Measurements from ENCODE around the gene PDC. TPM values are rescaled to one million over a fixed set of nuclear protein-coding genes. Genes with fewer than 3 reads are reported as not detected.

Gene PDC
- total and polyA plus RNA-seq, 10 of the 15 experiments (the other 5 are each of a cell fraction or from before 2014, with no cell fraction given) = 0.11 TPM; not detected in 9

GRCh38 chr1:186404454-186405051 is 56.4 kb downstream of the PDC start (continued):
- TF ChIP-seq TAF1 (IDR thresholded peaks at IDR 0.05; ENCODE audit: borderline replicate concordance, low read depth, low read length) (no peak), EED (IDR thresholded peaks at IDR 0.05; ENCODE audit: low read depth) (no peak), ZBTB4 (CRISPR knock-in tag; IDR thresholded peaks at IDR 0.05) (no peak), POLR2AphosphoS2 (IDR thresholded peaks at IDR 0.05; ENCODE audit: low read depth, low read length) (no peak), MYC (IDR thresholded peaks at IDR 0.05; ENCODE audit: insufficient read depth, insufficient read length, insufficient replicate concordance, low read length, severe bottlenecking) (no peak), JUND (IDR thresholded peaks at IDR 0.05; ENCODE audit: low read depth, low read length) (no peak), SMC3 (IDR thresholded peaks at IDR 0.05; ENCODE audit: borderline replicate concordance, low read length) (peak; percentile 28; the same call in 1 of the 2 replicates), USF2 (IDR thresholded peaks at IDR 0.05; ENCODE audit: borderline replicate concordance, low read depth, low read length) (no peak), RAD21 (IDR thresholded peaks at IDR 0.05; ENCODE audit: insufficient read depth, low read depth, low read length) (peak; percentile 72), IKZF2 (IDR thresholded peaks at IDR 0.05) (no peak), SMARCA5 (IDR thresholded peaks at IDR 0.05) (no peak), MEF2B (IDR thresholded peaks at IDR 0.05; ENCODE audit: partially characterized antibody, poor library complexity, severe bottlenecking) (no peak), ZBED1 (IDR thresholded peaks at IDR 0.05; ENCODE audit: borderline replicate concordance) (no peak), PAX8 (IDR thresholded peaks at IDR 0.05) (no peak), STAT3 (IDR thresholded peaks at IDR 0.05; ENCODE audit: low read depth, low read length) (no peak), WRNIP1 (IDR thresholded peaks at IDR 0.05; ENCODE audit: borderline replicate concordance, low read depth, low read length) (no peak), E2F4 (IDR thresholded peaks at IDR 0.05; ENCODE audit: low read depth, low read length) (no peak), GABPA (IDR thresholded peaks at IDR 0.05; ENCODE audit: low read depth) (no peak), CREB1 (IDR thresholded peaks at IDR 0.05; ENCODE audit: low read depth) (0 out of 2 replicates have a peak, but pooled peaks have one; percentile 34), IRF4 (IDR thresholded peaks at IDR 0.05; ENCODE audit: low read depth, low read length) (0 out of 2 replicates have a peak, but pooled peaks have one; percentile 32), HDAC2 (IDR thresholded peaks at IDR 0.05) (no peak), ASH2L (IDR thresholded peaks at IDR 0.05; ENCODE audit: borderline replicate concordance, low read depth) (no peak), IKZF1 (conservative IDR thresholded peaks at IDR 0.05) (no peak)
- TF ChIP-seq, protein P1, sequence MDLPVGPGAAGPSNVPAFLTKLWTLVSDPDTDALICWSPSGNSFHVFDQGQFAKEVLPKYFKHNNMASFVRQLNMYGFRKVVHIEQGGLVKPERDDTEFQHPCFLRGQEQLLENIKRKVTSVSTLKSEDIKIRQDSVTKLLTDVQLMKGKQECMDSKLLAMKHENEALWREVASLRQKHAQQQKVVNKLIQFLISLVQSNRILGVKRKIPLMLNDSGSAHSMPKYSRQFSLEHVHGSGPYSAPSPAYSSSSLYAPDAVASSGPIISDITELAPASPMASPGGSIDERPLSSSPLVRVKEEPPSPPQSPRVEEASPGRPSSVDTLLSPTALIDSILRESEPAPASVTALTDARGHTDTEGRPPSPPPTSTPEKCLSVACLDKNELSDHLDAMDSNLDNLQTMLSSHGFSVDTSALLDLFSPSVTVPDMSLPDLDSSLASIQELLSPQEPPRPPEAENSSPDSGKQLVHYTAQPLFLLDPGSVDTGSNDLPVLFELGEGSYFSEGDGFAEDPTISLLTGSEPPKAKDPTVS (IDR thresholded peaks at IDR 0.05; ENCODE audit: low read depth, low read length) = no peak
- TF ChIP-seq, protein P2, sequence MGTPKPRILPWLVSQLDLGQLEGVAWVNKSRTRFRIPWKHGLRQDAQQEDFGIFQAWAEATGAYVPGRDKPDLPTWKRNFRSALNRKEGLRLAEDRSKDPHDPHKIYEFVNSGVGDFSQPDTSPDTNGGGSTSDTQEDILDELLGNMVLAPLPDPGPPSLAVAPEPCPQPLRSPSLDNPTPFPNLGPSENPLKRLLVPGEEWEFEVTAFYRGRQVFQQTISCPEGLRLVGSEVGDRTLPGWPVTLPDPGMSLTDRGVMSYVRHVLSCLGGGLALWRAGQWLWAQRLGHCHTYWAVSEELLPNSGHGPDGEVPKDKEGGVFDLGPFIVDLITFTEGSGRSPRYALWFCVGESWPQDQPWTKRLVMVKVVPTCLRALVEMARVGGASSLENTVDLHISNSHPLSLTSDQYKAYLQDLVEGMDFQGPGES (IDR thresholded peaks at IDR 0.05) = no peak
